K562 (cell line): ENCODE measurements around the gene C2. TPM values are rescaled to one million over a fixed set of nuclear protein-coding genes. Genes with fewer than 3 reads are reported as not detected.

Source experiments
- ATAC-seq: fragments of 200-7000 bp; cut with Tn5 transposase; 3 replicates; pipeline ENCODE4 v1.9.1; 2020; ENCODE audit warnings: moderate library complexity
- BruUV-seq: library from RNA; stranded (reverse); fragments of 400-500 nt; replicated peaks from 2 replicates; lab custom pipeline; 2021; lab: Mats Ljungman, UMichigan
- CTCF ChIA-PET: fragments of 300-600 bp; formaldehyde crosslinking; extraction: SDS; loops from one replicate; lab custom pipeline; 2021; ENCODE audit warnings: low intra/inter-chr PET ratio; lab: Yijun Ruan, JAX
- POLR2A ChIA-PET: fragments of 300-600, 350-650 bp; sonication (Branson Sonifier 250); formaldehyde crosslinking; extraction: SDS; loops from one replicate; lab custom pipeline; 2021; ENCODE audit warnings: antibody characterized with exemption, inconsistent platforms; lab: Yijun Ruan, JAX
- DNase-seq, 4 experiments: peaks; one replicate each; pipeline versions ENCODE4 v3.0.0 to v3.0.0-alpha.2; 2011 to 2018; ENCODE audit warnings: low spot score in 3 of 4, mixed read lengths in 3 of 4; ENCODE audit errors: extremely low read depth in 1 of 4
- FAIRE-seq: peaks from 2 replicates; lab custom pipeline; 2011; peaks lifted over from hg19 to GRCh38; lab: Jason Lieb, UNC
- H2AFZ ChIP-seq: 2 replicates; pipeline ENCODE4 v1.6.0; 2011; ENCODE audit warnings: low read depth, low read length, control low read depth, inconsistent platforms
- H3K27ac ChIP-seq: fragments of 200-600 bp; 3 replicates; pipeline ENCODE4 v1.8.0; 2011; ENCODE audit warnings: low read depth, mild to moderate bottlenecking, control low read depth, inconsistent platforms, low read length, moderate library complexity, mixed read lengths; ENCODE audit errors: extremely low read depth
- H3K27me3 ChIP-seq, 2 experiments: fragments of 300-600 bp in 1 of 2; 2 replicates in 1 of 2; 3 replicates in 1 of 2; pipeline versions ENCODE4 v1.6.0 to v1.8.0; 2011; ENCODE audit warnings: inconsistent platforms in 2 of 2, low read length in 2 of 2, mild to moderate bottlenecking in 1 of 2, mixed read lengths in 1 of 2, moderate library complexity in 1 of 2; ENCODE audit not compliant: control insufficient read depth in 2 of 2, insufficient read depth in 2 of 2
- H3K36me3 ChIP-seq: fragments of 300-600 bp; 3 replicates; pipeline ENCODE4 v1.8.0; 2011; ENCODE audit warnings: mild to moderate bottlenecking, low read length, inconsistent platforms; ENCODE audit not compliant: control insufficient read depth, insufficient read depth
- H3K4me1 ChIP-seq, 2 experiments: fragments of 200-600 bp in 1 of 2; replicated peaks in 1 of 2; 2 replicates in 1 of 2; 3 replicates in 1 of 2; pipeline versions ENCODE4 v1.5.1 to v1.8.0; 2011; ENCODE audit warnings: inconsistent platforms in 2 of 2, low read length in 2 of 2, mild to moderate bottlenecking in 1 of 2, mixed read lengths in 1 of 2, moderate library complexity in 1 of 2; ENCODE audit not compliant: control insufficient read depth in 2 of 2, insufficient read depth in 2 of 2
- H3K4me2 ChIP-seq: 2 replicates; pipeline ENCODE4 v1.6.1; 2011; ENCODE audit warnings: low read length, control low read depth, inconsistent platforms, mixed read lengths; ENCODE audit not compliant: insufficient read depth
- H3K4me3 ChIP-seq: fragments of 200-600 bp; sonication (generic), shearing (Covaris generic); 2 replicates; pipeline ENCODE4 v1.5.1; 2016; ENCODE audit warnings: control low read depth, inconsistent platforms
- H3K79me2 ChIP-seq: fragments of 200-600 bp; 3 replicates; pipeline ENCODE4 v1.8.0; 2011; ENCODE audit warnings: low read length, inconsistent platforms; ENCODE audit not compliant: control insufficient read depth, insufficient read depth
- H3K9ac ChIP-seq, 2 experiments: 2 replicates each; pipeline versions ENCODE4 v1.6.0 to v1.6.1; 2011; ENCODE audit warnings: low read depth in 2 of 2, low read length in 2 of 2, control low read depth in 1 of 2, inconsistent platforms in 1 of 2, mild to moderate bottlenecking in 1 of 2, mixed read lengths in 1 of 2; ENCODE audit not compliant: insufficient read depth in 1 of 2
- H3K9me1 ChIP-seq: one replicate; pipeline ENCODE4 v1.6.0; 2011; ENCODE audit warnings: inconsistent platforms, mild to moderate bottlenecking, low read length, moderate library complexity; ENCODE audit not compliant: control insufficient read depth, insufficient read depth
- H3K9me3 ChIP-seq: replicated peaks from 2 replicates; pipeline ENCODE4 v1.5.1; 2011; ENCODE audit warnings: low read depth, low read length, inconsistent platforms; ENCODE audit not compliant: control insufficient read depth, insufficient read depth
- H4K20me1 ChIP-seq: replicated peaks from 2 replicates; pipeline ENCODE4 v1.6.1; 2011; ENCODE audit warnings: low read length, inconsistent platforms, mixed read lengths; ENCODE audit not compliant: control insufficient read depth, insufficient read depth
- BCOR ChIP-seq: fragments of 450-650 bp; IDR thresholded peaks from 2 replicates; pipeline ENCODE4 v1.6.1; 2016
- CBX3 ChIP-seq, 2 experiments: IDR thresholded peaks; 1 replicate in 1 of 2; 2 replicates in 1 of 2; pipeline ENCODE4 v1.6.1; 2012; ENCODE audit warnings: inconsistent platforms in 2 of 2, low read length in 2 of 2, borderline replicate concordance in 1 of 2, control low read depth in 1 of 2
- HSF4 ChIP-seq: fragments of 250-450 bp; sonication (Bioruptor Pico); IDR thresholded peaks from 2 replicates; pipeline ENCODE4 v2.1.2; 2022; ENCODE audit warnings: mild to moderate bottlenecking, moderate library complexity, borderline replicate concordance
- KDM1A ChIP-seq, 2 experiments: fragments of 450-650 bp; IDR thresholded peaks; 2 replicates each; pipeline ENCODE4 v1.6.1; 2016; ENCODE audit warnings: mild to moderate bottlenecking in 2 of 2
- RBBP5 ChIP-seq: fragments of 200-600 bp; sonication (generic); IDR thresholded peaks from 2 replicates; pipeline ENCODE4 v1.6.1; 2012; ENCODE audit warnings: borderline replicate concordance, mild to moderate bottlenecking, low read length, control low read depth, inconsistent platforms; ENCODE audit not compliant: insufficient read depth, poor library complexity, severe bottlenecking
- RBM25 ChIP-seq: fragments of 200-400 bp; formaldehyde crosslinking; IDR thresholded peaks from 2 replicates; pipeline ENCODE4 v1.6.1; 2018; ENCODE audit warnings: low read length, low read depth, moderate library complexity; ENCODE audit not compliant: severe bottlenecking
- TRIM24 ChIP-seq, 2 experiments: fragments of 450-650 bp; IDR thresholded peaks; 2 replicates each; pipeline ENCODE4 v1.6.1; 2016
- TRIM28 ChIP-seq: fragments of 450-650 bp; IDR thresholded peaks from 2 replicates; pipeline ENCODE4 v1.6.1; 2017
- ZNF12 ChIP-seq: sonication (generic); formaldehyde crosslinking; IDR thresholded peaks from 2 replicates; pipeline ENCODE4 v1.4.0; 2020; ENCODE audit warnings: mild to moderate bottlenecking, missing genetic modification reagents
- ZNF431 ChIP-seq: sonication (generic); formaldehyde crosslinking; IDR thresholded peaks from 2 replicates; pipeline ENCODE4 v1.8.0; 2022; ENCODE audit warnings: mild to moderate bottlenecking, missing genetic modification reagents
- ZNF589 ChIP-seq: fragments of 200-800 bp; sonication (Bioruptor generic); IDR thresholded peaks from 2 replicates; pipeline ENCODE4 v1.6.1; 2016; ENCODE audit warnings: low read depth, missing genetic modification characterization, missing compliant biosample characterization
- ZNF696 ChIP-seq: fragments of 250-450 bp; sonication (Bioruptor Pico); conservative IDR thresholded peaks from 2 replicates; pipeline ENCODE4 v1.4.0; 2020; ENCODE audit warnings: mild to moderate bottlenecking, moderate library complexity
- in situ Hi-C: fragments of 300-500 bp; cut with MboI; formaldehyde crosslinking; loops from 4 replicates; pipeline ENCODE4 v1.15.0; 2018; ENCODE audit warnings: inconsistent platforms, mixed read lengths
- intact Hi-C: fragments of 100-400 bp; cut with micrococcal nuclease; formaldehyde crosslinking; loops from 2 replicates; pipeline ENCODE4 v1.14.2; 2022
- polyA plus RNA-seq, 8 experiments: library from polyadenylated mRNA; depleted of rRNA in 4 of 8; stranded (reverse) in 5 of 8; unstranded in 3 of 8; fragments of >200 nt; fragmentation: Nextera tagmentation in 2 of 8; fragmentation: Illumina TruSeq in 1 of 8; extraction: Ambion mirVana in 2 of 8; extraction: Trizol in 1 of 8; gene quantifications; 2 replicates each; pipeline versions ENCODE4 v1.2.1 to v1.2.3, GENCODE V29; 2011 to 2014; ENCODE audit warnings: inconsistent platforms in 1 of 8, missing spikeins in 1 of 8
- total RNA-seq, 7 experiments: library from RNA; depleted of rRNA in 6 of 7; stranded (reverse); fragments of >200 nt in 6 of 7; fragmentation: Illumina TruSeq in 2 of 7; extraction: Trizol in 2 of 7; gene quantifications; 2 replicates each; pipeline versions ENCODE4 v1.2.1 to v1.2.3, GENCODE V29; 2011 to 2021; ENCODE audit warnings: low replicate concordance in 1 of 7
- TF ChIP-seq, protein P1 (sequence below), 2 experiments: fragments of 450-650 bp; formaldehyde crosslinking in 1 of 2; IDR thresholded peaks; 2 replicates each; pipeline versions ENCODE4 v1.4.0 to v1.6.1; 2014 to 2020; ENCODE audit warnings: mild to moderate bottlenecking in 2 of 2, borderline replicate concordance in 1 of 2, low read depth in 1 of 2

Gene C2
- total and polyA plus RNA-seq, 9 of the 15 experiments (the other 6 are each of a cell fraction or from before 2014, with no cell fraction given), result 0.05 to 1.1 (median 0.39) TPM; not detected in 1

GRCh38 chr6:31915351-31915750 lies 12.2 kb upstream of the C2 start:
- no TSS peak for BruUV-seq
- in situ Hi-C loops (no loop called here), intact Hi-C loops (loop anchor here (5.0 kb wide), 1 partner anchor 42 kb away; the partner anchor contains the start of genes NELFE and SKIC2)
- no peaks in the 10 kb centered on the region for H3K36me3 ChIP-seq
- no peak for FAIRE-seq
- TF ChIP-seq RBBP5 (no peak), CBX3 (IDR thresholded peaks at IDR 0.05; ENCODE audit: borderline replicate concordance in 1 of 2, low read length in 2 of 2) (peak in 1 of 2 experiments; percentile 65; a peak in 1 of 3 replicates), TRIM28 (peak; percentile 69; the same call in 1 of the 2 replicates), ZNF696 (CRISPR knock-in tag) (no peak), TRIM24 (IDR thresholded peaks at IDR 0.05) (0 out of 4 replicates have a peak, but pooled peaks of 1 of the 2 experiments have one; percentile 16), ZNF12 (peak; percentile 95), HSF4 (CRISPR knock-in tag) (no peak), BCOR (peak; percentile 69; the same call in 1 of the 2 replicates), RBM25 (peak; percentile 72), ZNF589 (CRISPR knock-in tag) (no peak), KDM1A (IDR thresholded peaks at IDR 0.05) (0 out of 4 replicates have a peak, but pooled peaks of 1 of the 2 experiments have one; percentile 31), ZNF431 (CRISPR knock-in tag) (no peak)
- TF ChIP-seq, protein P1, sequence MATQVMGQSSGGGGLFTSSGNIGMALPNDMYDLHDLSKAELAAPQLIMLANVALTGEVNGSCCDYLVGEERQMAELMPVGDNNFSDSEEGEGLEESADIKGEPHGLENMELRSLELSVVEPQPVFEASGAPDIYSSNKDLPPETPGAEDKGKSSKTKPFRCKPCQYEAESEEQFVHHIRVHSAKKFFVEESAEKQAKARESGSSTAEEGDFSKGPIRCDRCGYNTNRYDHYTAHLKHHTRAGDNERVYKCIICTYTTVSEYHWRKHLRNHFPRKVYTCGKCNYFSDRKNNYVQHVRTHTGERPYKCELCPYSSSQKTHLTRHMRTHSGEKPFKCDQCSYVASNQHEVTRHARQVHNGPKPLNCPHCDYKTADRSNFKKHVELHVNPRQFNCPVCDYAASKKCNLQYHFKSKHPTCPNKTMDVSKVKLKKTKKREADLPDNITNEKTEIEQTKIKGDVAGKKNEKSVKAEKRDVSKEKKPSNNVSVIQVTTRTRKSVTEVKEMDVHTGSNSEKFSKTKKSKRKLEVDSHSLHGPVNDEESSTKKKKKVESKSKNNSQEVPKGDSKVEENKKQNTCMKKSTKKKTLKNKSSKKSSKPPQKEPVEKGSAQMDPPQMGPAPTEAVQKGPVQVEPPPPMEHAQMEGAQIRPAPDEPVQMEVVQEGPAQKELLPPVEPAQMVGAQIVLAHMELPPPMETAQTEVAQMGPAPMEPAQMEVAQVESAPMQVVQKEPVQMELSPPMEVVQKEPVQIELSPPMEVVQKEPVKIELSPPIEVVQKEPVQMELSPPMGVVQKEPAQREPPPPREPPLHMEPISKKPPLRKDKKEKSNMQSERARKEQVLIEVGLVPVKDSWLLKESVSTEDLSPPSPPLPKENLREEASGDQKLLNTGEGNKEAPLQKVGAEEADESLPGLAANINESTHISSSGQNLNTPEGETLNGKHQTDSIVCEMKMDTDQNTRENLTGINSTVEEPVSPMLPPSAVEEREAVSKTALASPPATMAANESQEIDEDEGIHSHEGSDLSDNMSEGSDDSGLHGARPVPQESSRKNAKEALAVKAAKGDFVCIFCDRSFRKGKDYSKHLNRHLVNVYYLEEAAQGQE (IDR thresholded peaks at IDR 0.05; ENCODE audit: borderline replicate concordance), result no peak
- TF ChIP-seq, protein P1 (CRISPR knock-in tag; IDR thresholded peaks at IDR 0.05; ENCODE audit: low read depth), result no peak
- TF ChIP-seq, all 486 proteins: peak for 7
- Histone ChIP-seq H3K9me3 (no peaks in the 10 kb centered on the region), H2AFZ (no peak overlapping the region; the same call in 1 of the 2 replicates), H3K4me2 (no peak overlapping the region), H3K27me3 (no peaks in the 10 kb centered on the region), H3K27ac (no peak overlapping the region), H3K4me3 (no peak overlapping the region), H3K4me1 (peaks cover 3 to 8% of the 10 kb centered on the region in 2 experiments; a peak in 2 of 5 replicates), H3K79me2 (no peaks in the 10 kb centered on the region), H4K20me1 (no peaks in the 10 kb centered on the region), H3K9me1 (no peaks in the 10 kb centered on the region), H3K9ac (no peak overlapping the region)
- ATAC-seq (no peak), DNase-seq (no peak)
- ChIA-PET POLR2A (interaction anchor here (0.8 kb wide), 1 partner anchor 223 kb away, joined by 3 read pairs; no protein-coding TSS in a partner anchor), CTCF (no interaction called here)
